HepG2 (cell line): ENCODE data around the gene EIF4ENIF1. TPM values are rescaled to one million over a fixed set of nuclear protein-coding genes. Genes with fewer than 3 reads are reported as not detected.

Experiments used
- MED13 ChIP-seq: sonication (generic); formaldehyde crosslinking; IDR thresholded peaks from 2 replicates; pipeline ENCODE4 v1.5.0; 2020; ENCODE audit warnings: missing genetic modification reagents
- MIER3 ChIP-seq: IDR thresholded peaks from 2 replicates; pipeline ENCODE4 v1.6.1; 2016; ENCODE audit warnings: missing compliant biosample characterization, borderline replicate concordance
- PLRG1 ChIP-seq: fragments of 450-650 bp; conservative IDR thresholded peaks from 2 replicates; pipeline ENCODE4 v1.6.1; 2016
- PRDM10 ChIP-seq: sonication (generic); formaldehyde crosslinking; IDR thresholded peaks from 2 replicates; pipeline ENCODE4 v1.4.0; 2020; ENCODE audit warnings: low read depth, missing genetic modification reagents
- RBM22 ChIP-seq: fragments of 200-400 bp; formaldehyde crosslinking; optimal IDR thresholded peaks from 2 replicates; pipeline ENCODE3; 2017; ENCODE audit warnings: mild to moderate bottlenecking, low read length, moderate library complexity
- RBM39 ChIP-seq: fragments of 200-400 bp; formaldehyde crosslinking; IDR thresholded peaks from one replicate; pipeline ENCODE4 v1.6.1; 2018; ENCODE audit warnings: antibody characterized with exemption, mild to moderate bottlenecking, low read depth, low read length; ENCODE audit not compliant: poor library complexity, severe bottlenecking
- RFX3 ChIP-seq: IDR thresholded peaks from 2 replicates; pipeline ENCODE4 v1.6.1; 2016; ENCODE audit warnings: missing biosample characterization, missing genetic modification reagents
- RFXANK ChIP-seq: IDR thresholded peaks from 2 replicates; pipeline ENCODE4 v1.6.1; 2016
- SALL2 ChIP-seq: sonication (generic); formaldehyde crosslinking; IDR thresholded peaks from 2 replicates; pipeline ENCODE4 v1.8.1; 2023; ENCODE audit warnings: mild to moderate bottlenecking, missing genetic modification reagents, inconsistent platforms
- SMAD1 ChIP-seq: sonication (generic); formaldehyde crosslinking; IDR thresholded peaks from 2 replicates; pipeline ENCODE4 v1.4.0; 2020; ENCODE audit warnings: missing genetic modification reagents, low read depth, mild to moderate bottlenecking, borderline replicate concordance
- TAF1 ChIP-seq: sonication (generic); formaldehyde crosslinking; IDR thresholded peaks from 2 replicates; pipeline ENCODE4 v1.4.0; 2020; ENCODE audit warnings: missing genetic modification reagents
- TARDBP ChIP-seq: sonication (generic); formaldehyde crosslinking; IDR thresholded peaks from 2 replicates; pipeline ENCODE4 v1.8.0; 2022; ENCODE audit warnings: mild to moderate bottlenecking, missing genetic modification reagents
- ZNF260 ChIP-seq: sonication (generic); formaldehyde crosslinking; IDR thresholded peaks from 2 replicates; pipeline ENCODE4 v1.4.0; 2020; ENCODE audit warnings: missing genetic modification reagents, low read depth, mild to moderate bottlenecking, borderline replicate concordance
- ZNF446 ChIP-seq: sonication (generic); formaldehyde crosslinking; IDR thresholded peaks from 2 replicates; pipeline ENCODE4 v1.5.0; 2020; ENCODE audit warnings: mild to moderate bottlenecking, missing genetic modification reagents
- ZNF564 ChIP-seq: sonication (generic); formaldehyde crosslinking; IDR thresholded peaks from 2 replicates; pipeline ENCODE4 v1.8.1; 2023; ENCODE audit warnings: mild to moderate bottlenecking, missing genetic modification reagents
- ZNF678 ChIP-seq: sonication (generic); formaldehyde crosslinking; IDR thresholded peaks from 2 replicates; pipeline ENCODE4 v1.4.0; 2020; ENCODE audit warnings: mild to moderate bottlenecking, missing genetic modification reagents
- ZUFSP ChIP-seq: sonication (generic); formaldehyde crosslinking; IDR thresholded peaks from 2 replicates; pipeline ENCODE4 v1.9.0; 2021; ENCODE audit warnings: missing genetic modification reagents, mild to moderate bottlenecking, borderline replicate concordance
- polyA plus RNA-seq, 8 experiments: library from polyadenylated mRNA; depleted of rRNA in 3 of 8; stranded (reverse) in 7 of 8; unstranded in 1 of 8; fragments of >200 nt; fragmentation: Illumina TruSeq in 4 of 8; extraction: Trizol in 4 of 8; gene quantifications; 2 replicates each; pipeline versions ENCODE4 v1.2.1 to v1.2.3, GENCODE V29; 2011 to 2016; ENCODE audit warnings: low read depth in 4 of 8, missing spikeins in 1 of 8, mixed read lengths in 1 of 8; ENCODE audit not compliant: insufficient read depth in 1 of 8
- total RNA-seq, 5 experiments: library from RNA; depleted of rRNA; stranded (reverse); fragments of >200 nt; fragmentation: Illumina TruSeq; extraction: Trizol; gene quantifications; 2 replicates each; pipeline ENCODE4 v1.2.3, GENCODE V29; 2016; ENCODE audit warnings: low read depth in 1 of 5
- TF ChIP-seq, protein P1 (sequence below): sonication (generic); formaldehyde crosslinking; IDR thresholded peaks from 2 replicates; pipeline ENCODE4 v1.4.0; 2020; ENCODE audit warnings: missing genetic modification reagents
- TF ChIP-seq, protein P2 (sequence below): sonication (generic); formaldehyde crosslinking; IDR thresholded peaks from 2 replicates; pipeline ENCODE4; 2020; ENCODE audit warnings: missing genetic modification reagents, mild to moderate bottlenecking, borderline replicate concordance

EIF4ENIF1 gene
- total and polyA plus RNA-seq, 2 of the 13 experiments (the other 11 are each of a cell fraction or from before 2014, with no cell fraction given): 11.9 to 12.3 TPM

DNA sequence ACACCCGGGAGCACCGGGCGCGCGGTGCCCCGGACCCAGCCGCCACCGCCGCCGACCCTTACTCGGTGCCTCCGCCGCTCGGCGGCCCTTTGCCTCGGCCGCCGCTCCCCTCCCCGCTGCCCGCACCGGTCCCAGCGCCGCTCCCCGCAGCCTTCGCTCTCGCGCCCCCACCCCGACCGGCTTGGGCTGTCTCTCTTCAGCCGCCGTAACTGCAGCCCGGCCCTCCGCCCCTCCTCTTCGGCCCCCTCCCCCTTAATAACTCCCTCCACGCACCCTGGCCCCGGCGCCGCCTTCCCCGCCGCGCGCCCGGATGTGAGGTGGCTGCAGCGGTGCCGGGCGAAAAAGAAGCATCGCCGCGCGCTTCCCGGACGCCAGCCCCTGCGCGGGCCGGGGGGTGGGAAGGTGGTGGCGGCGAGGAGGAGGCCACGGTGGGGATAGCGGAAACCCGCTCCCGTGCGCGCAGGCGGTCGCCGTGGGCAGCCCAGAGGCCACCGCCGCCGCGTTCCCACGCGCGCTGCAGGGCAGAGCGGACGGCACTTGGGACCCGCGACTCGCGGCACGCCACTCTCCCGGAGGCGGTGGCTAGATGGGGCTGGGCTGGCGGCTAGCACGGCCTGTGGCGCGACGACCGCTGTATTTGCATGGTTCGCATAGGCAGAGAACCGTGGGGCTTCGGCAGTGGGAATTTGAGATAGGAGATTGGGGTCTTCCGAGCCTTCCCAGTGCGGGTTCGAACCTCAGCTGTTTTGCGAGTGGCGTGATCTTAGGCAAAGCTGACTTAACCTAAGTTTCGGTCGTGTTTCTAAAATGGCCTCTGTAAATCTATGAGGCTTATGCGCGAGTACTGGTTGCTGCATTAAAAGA, at the start of gene EIF4ENIF1 (continued):
- TF ChIP-seq RBM39 (peak; percentile 75), MIER3 (no peak), TARDBP (CRISPR knock-in tag) (peak; percentile 87), PLRG1 (no peak), ZNF564 (CRISPR knock-in tag) (0 out of 2 replicates have a peak, but pooled peaks have one; percentile 59), SALL2 (CRISPR knock-in tag) (peak; percentile 72), ZUFSP (no peak), SMAD1 (CRISPR knock-in tag) (no peak), MED13 (no peak), RFXANK (no peak), ZNF678 (CRISPR knock-in tag) (no peak; the same call in 1 of the 2 replicates), RBM22 (no peak), RFX3 (CRISPR knock-in tag) (no peak), ZNF446 (no peak), TAF1 (CRISPR knock-in tag) (peak; percentile 72), ZNF260 (CRISPR knock-in tag) (no peak), PRDM10 (no peak)
- TF ChIP-seq, protein P1, sequence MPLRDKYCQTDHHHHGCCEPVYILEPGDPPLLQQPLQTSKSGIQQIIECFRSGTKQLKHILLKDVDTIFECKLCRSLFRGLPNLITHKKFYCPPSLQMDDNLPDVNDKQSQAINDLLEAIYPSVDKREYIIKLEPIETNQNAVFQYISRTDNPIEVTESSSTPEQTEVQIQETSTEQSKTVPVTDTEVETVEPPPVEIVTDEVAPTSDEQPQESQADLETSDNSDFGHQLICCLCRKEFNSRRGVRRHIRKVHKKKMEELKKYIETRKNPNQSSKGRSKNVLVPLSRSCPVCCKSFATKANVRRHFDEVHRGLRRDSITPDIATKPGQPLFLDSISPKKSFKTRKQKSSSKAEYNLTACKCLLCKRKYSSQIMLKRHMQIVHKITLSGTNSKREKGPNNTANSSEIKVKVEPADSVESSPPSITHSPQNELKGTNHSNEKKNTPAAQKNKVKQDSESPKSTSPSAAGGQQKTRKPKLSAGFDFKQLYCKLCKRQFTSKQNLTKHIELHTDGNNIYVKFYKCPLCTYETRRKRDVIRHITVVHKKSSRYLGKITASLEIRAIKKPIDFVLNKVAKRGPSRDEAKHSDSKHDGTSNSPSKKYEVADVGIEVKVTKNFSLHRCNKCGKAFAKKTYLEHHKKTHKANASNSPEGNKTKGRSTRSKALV: no peak
- TF ChIP-seq, protein P2, sequence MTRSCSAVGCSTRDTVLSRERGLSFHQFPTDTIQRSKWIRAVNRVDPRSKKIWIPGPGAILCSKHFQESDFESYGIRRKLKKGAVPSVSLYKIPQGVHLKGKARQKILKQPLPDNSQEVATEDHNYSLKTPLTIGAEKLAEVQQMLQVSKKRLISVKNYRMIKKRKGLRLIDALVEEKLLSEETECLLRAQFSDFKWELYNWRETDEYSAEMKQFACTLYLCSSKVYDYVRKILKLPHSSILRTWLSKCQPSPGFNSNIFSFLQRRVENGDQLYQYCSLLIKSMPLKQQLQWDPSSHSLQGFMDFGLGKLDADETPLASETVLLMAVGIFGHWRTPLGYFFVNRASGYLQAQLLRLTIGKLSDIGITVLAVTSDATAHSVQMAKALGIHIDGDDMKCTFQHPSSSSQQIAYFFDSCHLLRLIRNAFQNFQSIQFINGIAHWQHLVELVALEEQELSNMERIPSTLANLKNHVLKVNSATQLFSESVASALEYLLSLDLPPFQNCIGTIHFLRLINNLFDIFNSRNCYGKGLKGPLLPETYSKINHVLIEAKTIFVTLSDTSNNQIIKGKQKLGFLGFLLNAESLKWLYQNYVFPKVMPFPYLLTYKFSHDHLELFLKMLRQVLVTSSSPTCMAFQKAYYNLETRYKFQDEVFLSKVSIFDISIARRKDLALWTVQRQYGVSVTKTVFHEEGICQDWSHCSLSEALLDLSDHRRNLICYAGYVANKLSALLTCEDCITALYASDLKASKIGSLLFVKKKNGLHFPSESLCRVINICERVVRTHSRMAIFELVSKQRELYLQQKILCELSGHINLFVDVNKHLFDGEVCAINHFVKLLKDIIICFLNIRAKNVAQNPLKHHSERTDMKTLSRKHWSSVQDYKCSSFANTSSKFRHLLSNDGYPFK: no peak
